AG09309 (cell line): Measurements from ENCODE around the gene UBN1.

ENCODE experiments used
- DNase-seq: peaks from one replicate; pipeline ENCODE4 v3.0.0-alpha.2; 2010; ENCODE audit warnings: low read depth
- H3K4me3 ChIP-seq: 2 replicates; pipeline ENCODE4 v1.5.1; 2011; ENCODE audit warnings: mild to moderate bottlenecking, low read depth, low read length, moderate library complexity; ENCODE audit not compliant: control insufficient read depth
- TF ChIP-seq, protein P1 (sequence below): IDR thresholded peaks from 2 replicates; pipeline ENCODE4 v1.5.1; 2011; ENCODE audit warnings: mild to moderate bottlenecking, low read depth, low read length, inconsistent platforms; ENCODE audit not compliant: insufficient read depth, control insufficient read depth; ENCODE audit errors: missing control alignments

UBN1 gene

DNA sequence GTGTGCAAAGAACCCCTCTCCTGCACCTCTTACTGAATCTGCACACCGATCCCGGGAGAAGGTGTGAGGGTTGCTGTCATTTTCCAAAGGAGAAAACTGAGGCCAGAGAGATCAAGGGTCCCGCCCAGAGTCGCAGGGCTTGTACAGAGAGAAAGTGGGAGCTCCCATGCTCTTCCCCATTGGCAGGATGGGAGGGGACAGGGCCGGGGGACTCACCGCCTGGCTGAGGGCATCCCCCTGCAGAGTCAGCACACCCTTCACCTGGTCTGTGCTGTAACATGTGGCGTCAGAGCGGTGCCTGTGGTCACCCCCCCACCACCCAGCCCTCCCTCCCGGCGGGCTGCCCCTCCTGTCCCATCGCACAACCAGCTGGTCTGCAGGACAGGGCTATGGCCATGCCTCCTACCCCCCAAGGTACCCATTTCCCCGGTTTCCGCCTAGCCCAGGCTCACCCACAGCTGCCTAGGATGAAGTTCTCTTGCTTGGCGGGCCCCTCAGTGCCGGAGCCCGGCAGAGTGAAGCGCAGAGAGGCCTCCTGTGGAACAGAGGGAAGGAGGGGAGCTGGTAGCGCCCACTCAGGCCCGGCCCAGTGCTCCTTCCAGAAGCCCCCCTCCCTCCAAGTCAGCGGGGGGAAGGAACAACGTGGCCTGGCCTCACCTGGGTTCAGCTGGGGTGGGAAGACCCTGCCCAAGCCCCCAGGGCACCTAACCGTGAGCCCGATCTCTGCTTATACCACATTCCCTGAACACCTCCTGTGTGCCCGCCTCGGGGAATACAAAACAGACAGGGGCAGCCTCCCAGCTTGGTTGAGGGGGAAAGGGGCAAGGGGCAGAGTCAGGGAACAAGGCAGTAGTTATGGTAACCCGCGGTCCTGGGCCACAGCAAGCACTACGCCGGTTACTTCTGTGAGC is 46.0 kb upstream of the UBN1 start:
- DNase-seq: no peak
- peak overlapping the region; percentile 50 for H3K4me3 ChIP-seq
- TF ChIP-seq, protein P1, sequence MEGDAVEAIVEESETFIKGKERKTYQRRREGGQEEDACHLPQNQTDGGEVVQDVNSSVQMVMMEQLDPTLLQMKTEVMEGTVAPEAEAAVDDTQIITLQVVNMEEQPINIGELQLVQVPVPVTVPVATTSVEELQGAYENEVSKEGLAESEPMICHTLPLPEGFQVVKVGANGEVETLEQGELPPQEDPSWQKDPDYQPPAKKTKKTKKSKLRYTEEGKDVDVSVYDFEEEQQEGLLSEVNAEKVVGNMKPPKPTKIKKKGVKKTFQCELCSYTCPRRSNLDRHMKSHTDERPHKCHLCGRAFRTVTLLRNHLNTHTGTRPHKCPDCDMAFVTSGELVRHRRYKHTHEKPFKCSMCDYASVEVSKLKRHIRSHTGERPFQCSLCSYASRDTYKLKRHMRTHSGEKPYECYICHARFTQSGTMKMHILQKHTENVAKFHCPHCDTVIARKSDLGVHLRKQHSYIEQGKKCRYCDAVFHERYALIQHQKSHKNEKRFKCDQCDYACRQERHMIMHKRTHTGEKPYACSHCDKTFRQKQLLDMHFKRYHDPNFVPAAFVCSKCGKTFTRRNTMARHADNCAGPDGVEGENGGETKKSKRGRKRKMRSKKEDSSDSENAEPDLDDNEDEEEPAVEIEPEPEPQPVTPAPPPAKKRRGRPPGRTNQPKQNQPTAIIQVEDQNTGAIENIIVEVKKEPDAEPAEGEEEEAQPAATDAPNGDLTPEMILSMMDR: no peak

- DNase-seq: no peak
Measured at GRCh38 chr16:4801962-4802658, 45.2 kb upstream of the UBN1 start, which contains the start of gene ROGDI. Gene ROGDI (minus strand): TSS chr16:4802633. CDS start chr16:4802571, 62 bp downstream.

GRCh38 chr16:4802659-4803287 is 44.5 kb upstream of the UBN1 start:
- DNase-seq: peak; percentile 61
- peak overlapping the region; percentile 50 for H3K4me3 ChIP-seq
- TF ChIP-seq, protein P1: no peak

More at GRCh38 chr16:4801962-4802658, 45.2 kb upstream of the UBN1 start, which contains the start of gene ROGDI:
- TF ChIP-seq, protein P1: no peak
- H3K4me3 ChIP-seq: peak within 1 kb of the TSS; percentile 50

- DNase-seq: no peak
- TF ChIP-seq, protein P1: no peak
- H3K4me3 ChIP-seq: no peak overlapping the region
Measured at GRCh38 chr16:4803401-4803844, 43.9 kb upstream of the UBN1 start.

DNA sequence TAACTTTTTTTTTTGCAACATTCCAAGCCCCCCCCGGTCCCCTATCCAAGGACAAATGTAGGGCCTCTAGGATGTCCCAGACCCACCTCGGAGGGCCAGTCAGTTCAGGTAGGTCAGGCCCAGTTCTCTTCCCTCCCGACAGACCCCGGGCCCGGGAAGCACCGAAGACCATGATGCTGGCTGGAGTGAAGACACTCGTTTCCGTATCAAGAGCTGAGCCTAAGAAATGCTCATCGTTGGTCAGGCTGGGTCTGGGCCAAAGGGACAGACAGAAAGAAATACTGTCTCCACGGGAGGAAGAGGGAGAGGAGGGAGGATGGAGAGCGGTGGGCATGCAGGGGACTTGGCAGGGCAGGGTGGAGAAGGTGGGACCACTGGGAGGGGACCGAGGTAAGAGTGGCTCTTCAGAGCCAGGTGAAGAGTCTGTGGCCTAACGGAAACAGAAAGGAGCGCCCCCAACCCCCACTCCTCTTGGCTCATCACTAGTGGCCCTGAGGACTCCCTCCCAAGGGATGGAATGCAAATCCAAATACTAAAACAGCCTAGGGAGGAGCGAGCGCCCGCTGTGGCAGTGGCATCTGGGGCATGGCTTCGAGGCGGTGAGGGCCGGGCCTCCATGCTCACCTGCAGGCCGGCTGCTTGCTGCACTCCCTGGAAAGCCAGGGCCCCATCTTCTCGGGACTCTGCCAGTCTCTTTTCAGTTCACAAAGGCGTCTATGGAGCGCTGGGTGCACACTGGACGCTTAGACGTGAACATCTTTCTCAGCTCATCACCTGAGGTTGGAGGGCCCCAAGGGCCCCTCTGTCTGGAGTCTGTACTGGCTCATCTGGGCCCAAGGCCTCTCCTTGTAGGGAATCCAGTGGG is 43.2 kb upstream of the UBN1 start:
- TF ChIP-seq, protein P1: no peak
- no peak for DNase-seq
- no peak overlapping the region for H3K4me3 ChIP-seq
